GM19328 (cell line): Measurements from ENCODE around the gene C6orf141.

Experiments
- ATAC-seq: cut with Tn5 transposase; IDR thresholded peaks from one replicate; pipeline ENCODE4 v1.9.1; 2021; ENCODE audit warnings: mild to moderate bottlenecking, moderate library complexity; ENCODE audit not compliant: unreplicated experiment

C6orf141 gene

GRCh38 chr6:49535795-49536194 is 14.7 kb upstream of the C6orf141 start:
- ATAC-seq = no peak

GRCh38 chr6:49539102-49539501 is 11.4 kb upstream of the C6orf141 start:
- no peak for ATAC-seq

GRCh38 chr6:49540614-49541013 is 9.9 kb upstream of the C6orf141 start:
- ATAC-seq = no peak

- no peak for ATAC-seq
These were observed 9.2 kb upstream of the C6orf141 start for GRCh38 chr6:49541210-49541724.

- ATAC-seq = no peak
These were observed 8.5 kb upstream of the C6orf141 start for GRCh38 chr6:49541936-49542335.

- no peak for ATAC-seq
These were observed 7.2 kb upstream of the C6orf141 start for GRCh38 chr6:49543087-49543858.

- ATAC-seq = no peak
These were observed 4.1 kb upstream of the C6orf141 start for GRCh38 chr6:49546331-49546730.

- ATAC-seq = no peak
These were observed 1.7 kb upstream of the C6orf141 start for GRCh38 chr6:49548613-49549304.

GRCh38 chr6:49549691-49550491 is 577 bp upstream of the C6orf141 start:
- no peak for ATAC-seq

GRCh38 chr6:49551078-49551865 is 804 bp downstream of the C6orf141 start:
- peak; percentile 42 for ATAC-seq

GRCh38 chr6:49551866-49552129 is 1.3 kb downstream of the C6orf141 start:
- peak; percentile 50 for ATAC-seq

GRCh38 chr6:49552596-49552995 is 2.1 kb downstream of the C6orf141 start:
- ATAC-seq = no peak

- no peak for ATAC-seq
These were observed 2.9 kb downstream of the C6orf141 start for GRCh38 chr6:49553384-49553783.

GRCh38 chr6:49555951-49556350 is 5.5 kb downstream of the C6orf141 start:
- no peak for ATAC-seq

GRCh38 chr6:49556429-49556837 is 6.0 kb downstream of the C6orf141 start:
- no peak for ATAC-seq

GRCh38 chr6:49557177-49557576 is 6.7 kb downstream of the C6orf141 start:
- no peak for ATAC-seq

- ATAC-seq = no peak
These were observed 7.8 kb downstream of the C6orf141 start for GRCh38 chr6:49558238-49558637.

GRCh38 chr6:49563006-49563886 is 12.8 kb downstream of the C6orf141 start:
- ATAC-seq = no peak

- ATAC-seq = no peak
These were observed 14.1 kb downstream of the C6orf141 start for GRCh38 chr6:49564552-49564951.

- ATAC-seq = no peak
These were observed 14.8 kb downstream of the C6orf141 start for GRCh38 chr6:49565261-49565660.
